Fibroblast of villous mesenchyme (primary cell): ENCODE results near the gene EDEM1. TPM values are rescaled to one million over a fixed set of nuclear protein-coding genes. Genes with fewer than 3 reads are reported as not detected.
A peak's percentile ranks its signal among the peaks of the same experiment; 100 is the strongest.

ENCODE experiments used
- DNase-seq: peaks from one replicate; pipeline ENCODE4 v3.0.0-alpha.2; 2010; ENCODE audit warnings: low read depth
- H3K4me3 ChIP-seq: 2 replicates; pipeline ENCODE4 v1.5.1; 2011; ENCODE audit warnings: low read depth, mild to moderate bottlenecking, low read length
- total RNA-seq: library from RNA; depleted of rRNA; stranded (reverse); fragments of >200 nt; gene quantifications from 2 replicates; pipeline ENCODE4 v1.2.3, GENCODE V29; 2012
- TF ChIP-seq, protein P1 (sequence below): IDR thresholded peaks from 2 replicates; pipeline ENCODE4 v1.5.1; 2012; ENCODE audit warnings: low read depth, mild to moderate bottlenecking, low read length; ENCODE audit not compliant: insufficient read depth

EDEM1 gene
- total RNA-seq, 1 donor = 47.1 TPM

DNA sequence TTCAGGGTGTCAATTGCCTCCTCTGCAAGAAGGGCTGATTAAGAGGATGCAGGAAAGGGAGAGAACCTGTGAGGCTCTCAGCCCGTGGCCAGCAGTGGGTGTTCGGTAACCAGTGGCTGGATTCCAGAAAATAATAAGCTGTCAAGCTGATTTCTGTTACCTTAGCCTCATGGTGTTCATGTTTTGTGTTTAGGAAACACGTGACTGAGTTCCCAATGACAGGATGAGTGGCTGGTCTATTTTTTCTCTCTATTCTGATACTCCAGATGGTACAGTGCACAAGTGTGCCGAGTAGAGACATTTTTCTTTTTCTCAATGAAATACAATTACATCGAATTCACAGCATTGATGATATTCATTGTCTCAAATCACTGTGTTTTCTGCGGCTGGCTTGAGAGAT lies 43.6 kb downstream of the EDEM1 start:
- TF ChIP-seq, protein P1, sequence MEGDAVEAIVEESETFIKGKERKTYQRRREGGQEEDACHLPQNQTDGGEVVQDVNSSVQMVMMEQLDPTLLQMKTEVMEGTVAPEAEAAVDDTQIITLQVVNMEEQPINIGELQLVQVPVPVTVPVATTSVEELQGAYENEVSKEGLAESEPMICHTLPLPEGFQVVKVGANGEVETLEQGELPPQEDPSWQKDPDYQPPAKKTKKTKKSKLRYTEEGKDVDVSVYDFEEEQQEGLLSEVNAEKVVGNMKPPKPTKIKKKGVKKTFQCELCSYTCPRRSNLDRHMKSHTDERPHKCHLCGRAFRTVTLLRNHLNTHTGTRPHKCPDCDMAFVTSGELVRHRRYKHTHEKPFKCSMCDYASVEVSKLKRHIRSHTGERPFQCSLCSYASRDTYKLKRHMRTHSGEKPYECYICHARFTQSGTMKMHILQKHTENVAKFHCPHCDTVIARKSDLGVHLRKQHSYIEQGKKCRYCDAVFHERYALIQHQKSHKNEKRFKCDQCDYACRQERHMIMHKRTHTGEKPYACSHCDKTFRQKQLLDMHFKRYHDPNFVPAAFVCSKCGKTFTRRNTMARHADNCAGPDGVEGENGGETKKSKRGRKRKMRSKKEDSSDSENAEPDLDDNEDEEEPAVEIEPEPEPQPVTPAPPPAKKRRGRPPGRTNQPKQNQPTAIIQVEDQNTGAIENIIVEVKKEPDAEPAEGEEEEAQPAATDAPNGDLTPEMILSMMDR = no peak
- H3K4me3 ChIP-seq = no peak overlapping the region
- no peak for DNase-seq

DNA sequence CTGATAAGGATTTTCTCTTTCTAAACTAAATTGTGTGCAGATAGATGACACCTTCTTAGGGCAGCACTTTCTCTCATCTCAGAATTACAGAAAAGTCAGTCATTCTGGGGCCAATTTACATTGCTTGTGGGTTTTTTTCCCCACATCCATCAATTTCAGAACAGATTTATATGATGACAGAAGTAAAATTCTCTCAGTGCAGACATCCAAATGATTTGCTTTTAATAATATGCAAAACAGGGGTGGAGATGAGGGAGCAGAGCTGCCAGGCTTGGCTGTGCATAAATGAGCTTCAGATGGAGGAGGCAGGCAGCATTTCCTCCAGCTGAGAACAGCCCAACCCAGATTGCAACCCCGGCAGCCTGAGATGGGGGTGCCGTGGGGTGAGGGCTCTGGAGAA lies 44.0 kb downstream of the EDEM1 start:
- no peak for DNase-seq
- TF ChIP-seq, protein P1 = no peak
- H3K4me3 ChIP-seq = no peak overlapping the region

DNA sequence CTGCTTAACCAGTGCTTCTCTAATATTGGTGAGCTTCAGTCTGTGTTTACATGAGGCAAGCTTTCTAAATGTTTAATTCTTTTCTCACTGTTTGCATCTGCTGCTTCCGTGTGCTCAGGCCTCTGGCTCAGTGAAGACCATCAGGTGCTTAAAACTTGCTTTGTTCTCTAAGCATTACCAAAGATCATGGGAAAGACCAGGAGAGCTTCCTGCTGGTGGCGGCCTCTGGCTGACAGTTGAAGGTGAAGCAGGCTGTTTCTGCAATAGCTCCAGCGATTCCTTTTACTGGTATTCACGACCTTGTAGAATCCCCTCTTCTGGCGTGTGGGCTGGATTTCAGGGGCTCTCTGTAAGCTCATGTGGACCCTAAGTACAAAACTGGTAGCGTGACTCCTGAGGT lies 45.1 kb downstream of the EDEM1 start:
- TF ChIP-seq, protein P1 = peak; percentile 11

DNA sequence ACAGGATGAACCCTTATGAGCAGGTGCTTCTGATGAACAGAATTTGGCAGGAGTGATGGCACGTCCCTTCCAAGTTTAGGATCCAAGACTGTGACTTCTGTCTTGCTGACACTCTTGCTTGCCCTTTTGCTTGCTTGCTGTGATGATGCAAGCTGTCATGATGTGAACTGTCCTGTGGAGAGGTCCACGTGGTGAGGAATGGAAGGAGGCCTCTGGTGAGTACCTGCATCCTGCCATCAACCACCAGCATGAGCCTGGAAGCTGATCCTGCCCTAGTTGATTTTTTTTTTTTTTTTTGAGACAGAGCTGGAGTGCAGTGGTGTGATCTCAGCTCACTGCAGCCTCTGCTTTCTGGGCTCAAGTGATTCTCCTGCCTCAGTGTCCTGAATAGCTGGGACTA lies 45.5 kb downstream of the EDEM1 start:
- TF ChIP-seq, protein P1 = no peak
- no peak for DNase-seq
- H3K4me3 ChIP-seq = no peak overlapping the region

More for the DNA sequence above, 45.1 kb downstream of the EDEM1 start:
- no peak for DNase-seq
- H3K4me3 ChIP-seq = no peak overlapping the region

DNA sequence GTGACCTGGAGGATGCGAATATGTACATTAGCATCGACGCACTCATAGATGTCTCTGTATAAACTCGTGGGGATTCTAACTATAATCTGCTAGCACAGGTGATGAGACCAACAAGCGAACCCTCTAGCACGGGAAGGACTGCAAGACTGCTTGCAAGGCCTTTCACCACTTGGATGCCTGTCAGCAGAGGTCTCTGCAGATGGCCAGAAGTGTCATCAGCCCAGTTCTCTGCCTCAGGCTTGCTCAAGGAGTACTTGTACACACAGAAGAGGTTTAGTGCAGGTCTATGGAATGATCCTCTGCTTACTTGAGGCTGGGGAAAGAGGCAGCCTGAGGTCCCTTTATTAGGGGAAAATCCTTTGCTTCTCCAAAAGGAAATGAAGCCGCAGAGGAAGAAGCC lies 48.1 kb downstream of the EDEM1 start:
- TF ChIP-seq, protein P1 = no peak
- no peak for DNase-seq
- H3K4me3 ChIP-seq = no peak overlapping the region

DNA sequence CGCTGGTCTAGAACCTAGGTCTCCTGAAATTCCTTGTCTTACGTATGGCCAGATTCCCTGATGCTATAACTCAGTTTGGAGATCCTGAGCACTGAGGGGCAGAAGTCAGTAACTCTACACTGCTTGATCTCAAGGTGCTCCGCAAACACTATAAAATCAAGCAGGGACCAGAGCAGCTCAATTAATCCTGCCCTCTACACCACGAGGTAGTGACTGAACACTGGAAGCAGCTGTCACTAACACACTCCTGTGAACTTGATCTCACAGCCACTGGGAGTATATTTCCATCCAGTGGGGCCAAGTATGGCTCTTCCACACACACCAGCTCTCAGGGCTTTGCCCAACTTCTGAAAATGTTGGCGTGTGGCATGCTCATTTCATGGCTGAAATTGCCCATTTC lies 51.0 kb downstream of the EDEM1 start:
- H3K4me3 ChIP-seq = no peak overlapping the region
- DNase-seq = no peak
- TF ChIP-seq, protein P1 = no peak

DNA sequence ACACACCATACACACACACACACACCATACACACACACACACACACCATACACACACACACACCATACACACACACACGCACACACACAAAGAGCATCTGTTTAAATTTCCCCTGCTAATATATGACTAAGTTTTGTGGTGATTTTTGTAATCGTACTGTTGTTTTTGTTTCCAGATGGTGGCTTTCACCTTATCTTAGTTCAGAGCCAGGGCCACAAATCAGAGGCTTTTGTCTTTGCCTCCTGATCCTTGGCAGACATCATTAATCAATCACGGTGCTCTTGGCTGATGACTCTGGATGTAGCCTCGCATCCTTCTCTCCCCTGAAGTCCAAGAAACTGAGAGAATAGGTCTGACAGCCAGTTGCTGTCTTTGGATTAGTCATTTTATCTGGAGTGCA lies 52.1 kb downstream of the EDEM1 start:
- DNase-seq = no peak
- TF ChIP-seq, protein P1 = no peak
- H3K4me3 ChIP-seq = no peak overlapping the region
